HepG2 (cell line): ENCODE results near the gene INTS7. TPM values are rescaled to one million over a fixed set of nuclear protein-coding genes. Genes with fewer than 3 reads are reported as not detected.

Experiments
- ATAC-seq: fragments of 200-7000 bp; cut with Tn5 transposase; 3 replicates; pipeline ENCODE4 v1.9.1; 2020; ENCODE audit warnings: mild to moderate bottlenecking, moderate library complexity
- BruUV-seq: library from RNA; stranded (reverse); fragments of 400-500 nt; replicated peaks from 2 replicates; lab custom pipeline; 2021; lab: Mats Ljungman, UMichigan
- CTCF ChIA-PET: fragments of 300-600 bp; formaldehyde crosslinking; extraction: SDS; loops from one replicate; lab custom pipeline; 2021; ENCODE audit warnings: low total read pairs, inconsistent platforms, low intra/inter-chr PET ratio; lab: Yijun Ruan, JAX
- POLR2A ChIA-PET: fragments of 350-600 bp; sonication (Branson Sonifier 250); formaldehyde crosslinking; loops from one replicate; lab custom pipeline; 2020; ENCODE audit warnings: antibody characterized with exemption, inconsistent platforms; lab: Yijun Ruan, JAX
- DNase-seq: peaks from one replicate; pipeline ENCODE4 v3.0.0-alpha.2; 2015; ENCODE audit warnings: low spot score
- FAIRE-seq: peaks from 3 replicates; lab custom pipeline; 2011; peaks lifted over from hg19 to GRCh38; lab: Jason Lieb, UNC
- H2AFZ ChIP-seq: one replicate; pipeline ENCODE4 v1.6.1; 2011; ENCODE audit warnings: low read length, inconsistent platforms
- H3K27ac ChIP-seq: fragments of 300-600 bp; 3 replicates; pipeline ENCODE4 v1.8.0; 2011; ENCODE audit warnings: mixed run types, mild to moderate bottlenecking, mixed read lengths, low read length, inconsistent platforms; ENCODE audit not compliant: insufficient read depth; ENCODE audit errors: extremely low read length
- H3K27me3 ChIP-seq, 2 experiments: fragments of 200-600 bp in 1 of 2; 2 replicates in 1 of 2; 3 replicates in 1 of 2; pipeline versions ENCODE4 v1.6.0 to v1.8.0; 2011; ENCODE audit warnings: low read length in 2 of 2, mild to moderate bottlenecking in 2 of 2, moderate library complexity in 2 of 2, inconsistent platforms in 1 of 2; ENCODE audit not compliant: insufficient read depth in 2 of 2, control insufficient read depth in 1 of 2
- H3K36me3 ChIP-seq, 2 experiments: fragments of 200-600 bp in 1 of 2; replicated peaks in 1 of 2; 2 replicates in 1 of 2; 3 replicates in 1 of 2; pipeline versions ENCODE4 v1.5.1 to v1.8.0; 2011; ENCODE audit warnings: low read length in 2 of 2, inconsistent platforms in 1 of 2; ENCODE audit not compliant: insufficient read depth in 2 of 2, control insufficient read depth in 1 of 2
- H3K4me1 ChIP-seq: 2 replicates; pipeline ENCODE4 v1.5.1; 2012; ENCODE audit warnings: low read length, inconsistent platforms; ENCODE audit not compliant: insufficient read depth
- H3K4me2 ChIP-seq: 2 replicates; pipeline ENCODE4 v1.6.0; 2011; ENCODE audit warnings: low read depth, low read length, inconsistent platforms
- H3K4me3 ChIP-seq, 3 experiments: fragments of 200-600 bp in 1 of 3; sonication (generic), shearing (Covaris generic) in 1 of 3; replicated peaks in 1 of 3; 2 replicates each; pipeline ENCODE4 v1.5.1; 2011 to 2016; ENCODE audit warnings: low read length in 3 of 3, inconsistent platforms in 2 of 3, low read depth in 2 of 3, mild to moderate bottlenecking in 2 of 3, control low read depth in 1 of 3, mixed read lengths in 1 of 3; ENCODE audit not compliant: insufficient read depth in 1 of 3
- H3K79me2 ChIP-seq: one replicate; pipeline ENCODE4 v1.6.1; 2011; ENCODE audit warnings: low read length, inconsistent platforms; ENCODE audit not compliant: insufficient read depth
- H3K9ac ChIP-seq: 2 replicates; pipeline ENCODE4 v1.6.0; 2011; ENCODE audit warnings: mild to moderate bottlenecking, low read depth, low read length, inconsistent platforms; ENCODE audit not compliant: insufficient read depth
- H3K9me3 ChIP-seq: 2 replicates; pipeline ENCODE4 v1.5.1; 2012; ENCODE audit warnings: mild to moderate bottlenecking, low read length
- H4K20me1 ChIP-seq: 2 replicates; pipeline ENCODE4 v1.6.0; 2011; ENCODE audit warnings: inconsistent platforms, mild to moderate bottlenecking, low read length, moderate library complexity; ENCODE audit not compliant: insufficient read depth
- CEBPG ChIP-seq: IDR thresholded peaks from 2 replicates; pipeline ENCODE4 v1.6.1; 2016
- CHD4 ChIP-seq: fragments of 200-600 bp; sonication (generic); IDR thresholded peaks from 2 replicates; pipeline ENCODE4 v1.7.0; 2017; ENCODE audit warnings: mild to moderate bottlenecking, low read length, borderline replicate concordance
- FOXC1 ChIP-seq: sonication (generic); formaldehyde crosslinking; IDR thresholded peaks from 2 replicates; pipeline ENCODE4 v1.8.0; 2022; ENCODE audit warnings: mild to moderate bottlenecking, missing genetic modification reagents, borderline replicate concordance
- FOXJ3 ChIP-seq: sonication (generic); formaldehyde crosslinking; IDR thresholded peaks from 2 replicates; pipeline ENCODE4 v1.4.0; 2020; ENCODE audit warnings: missing genetic modification reagents, mild to moderate bottlenecking, borderline replicate concordance
- GATAD2A ChIP-seq: IDR thresholded peaks from 2 replicates; pipeline ENCODE4 v1.6.1; 2016
- KDM4B ChIP-seq: sonication (generic); formaldehyde crosslinking; IDR thresholded peaks from 2 replicates; pipeline ENCODE4 v1.4.0; 2020; ENCODE audit warnings: missing genetic modification reagents
- SOX6 ChIP-seq, 2 experiments: fragments of 450-650 bp in 1 of 2; sonication (generic) in 1 of 2; formaldehyde crosslinking in 1 of 2; IDR thresholded peaks; 2 replicates each; pipeline versions ENCODE4 v1.4.0 to v1.6.1; 2017 to 2020; ENCODE audit warnings: antibody characterized with exemption in 1 of 2, mild to moderate bottlenecking in 1 of 2, missing genetic modification reagents in 1 of 2
- TCF7 ChIP-seq: sonication (generic); IDR thresholded peaks from 2 replicates; pipeline ENCODE4 v1.6.1; 2016; ENCODE audit warnings: antibody characterized with exemption, low read depth
- ZNF121 ChIP-seq: sonication (generic); formaldehyde crosslinking; IDR thresholded peaks from 2 replicates; pipeline ENCODE4 v1.5.0; 2020; ENCODE audit warnings: mild to moderate bottlenecking, missing genetic modification reagents
- ZNF564 ChIP-seq: sonication (generic); formaldehyde crosslinking; IDR thresholded peaks from 2 replicates; pipeline ENCODE4 v1.8.1; 2023; ENCODE audit warnings: mild to moderate bottlenecking, missing genetic modification reagents
- ZNF644 ChIP-seq: IDR thresholded peaks from 2 replicates; pipeline ENCODE4 v1.6.1; 2016; ENCODE audit warnings: low read depth
- WGBS: methylation state at CpG from one replicate; pipeline ENCODE4 v1.1.6; 2017; ENCODE audit warnings: low lambda C conversion rate; 5-methylcytosine and 5-hydroxymethylcytosine counted together
- in situ Hi-C: cut with HindIII; loops from 2 replicates; pipeline ENCODE4 v1.10.0; 2017; ENCODE audit warnings: low pct_unique_long_range_greater_than_20kb; ENCODE audit not compliant: extremely low pct_ligation_motif_present
- intact Hi-C: fragments of 100-400 bp; cut with micrococcal nuclease; formaldehyde crosslinking; loops from one replicate; pipeline ENCODE4 v1.10.0; 2022; ENCODE audit not compliant: unreplicated experiment
- polyA plus RNA-seq, 8 experiments: library from polyadenylated mRNA; depleted of rRNA in 3 of 8; stranded (reverse) in 7 of 8; unstranded in 1 of 8; fragments of >200 nt; fragmentation: Illumina TruSeq in 4 of 8; extraction: Trizol in 4 of 8; gene quantifications; 2 replicates each; pipeline versions ENCODE4 v1.2.1 to v1.2.3, GENCODE V29; 2011 to 2016; ENCODE audit warnings: low read depth in 4 of 8, missing spikeins in 1 of 8, mixed read lengths in 1 of 8; ENCODE audit not compliant: insufficient read depth in 1 of 8
- total RNA-seq, 5 experiments: library from RNA; depleted of rRNA; stranded (reverse); fragments of >200 nt; fragmentation: Illumina TruSeq; extraction: Trizol; gene quantifications; 2 replicates each; pipeline ENCODE4 v1.2.3, GENCODE V29; 2016; ENCODE audit warnings: low read depth in 1 of 5
- TF ChIP-seq, protein P1 (sequence below), 2 experiments: fragments of 450-650 bp in 1 of 2; sonication (generic) in 1 of 2; formaldehyde crosslinking in 1 of 2; IDR thresholded peaks; 2 replicates each; pipeline versions ENCODE4 v1.6.1 to v1.8.0; 2016 to 2022; ENCODE audit warnings: antibody characterized with exemption in 1 of 2, mild to moderate bottlenecking in 1 of 2, missing genetic modification reagents in 1 of 2
- TF ChIP-seq, protein P2 (sequence below): IDR thresholded peaks from 2 replicates; pipeline ENCODE4 v1.6.1; 2012; ENCODE audit warnings: low read depth, low read length, improper control_type of control experiment

INTS7 gene
- total and polyA plus RNA-seq, 2 of the 13 experiments (the other 11 are each of a cell fraction or from before 2014, with no cell fraction given): 18.3 to 22.4 TPM

DNA sequence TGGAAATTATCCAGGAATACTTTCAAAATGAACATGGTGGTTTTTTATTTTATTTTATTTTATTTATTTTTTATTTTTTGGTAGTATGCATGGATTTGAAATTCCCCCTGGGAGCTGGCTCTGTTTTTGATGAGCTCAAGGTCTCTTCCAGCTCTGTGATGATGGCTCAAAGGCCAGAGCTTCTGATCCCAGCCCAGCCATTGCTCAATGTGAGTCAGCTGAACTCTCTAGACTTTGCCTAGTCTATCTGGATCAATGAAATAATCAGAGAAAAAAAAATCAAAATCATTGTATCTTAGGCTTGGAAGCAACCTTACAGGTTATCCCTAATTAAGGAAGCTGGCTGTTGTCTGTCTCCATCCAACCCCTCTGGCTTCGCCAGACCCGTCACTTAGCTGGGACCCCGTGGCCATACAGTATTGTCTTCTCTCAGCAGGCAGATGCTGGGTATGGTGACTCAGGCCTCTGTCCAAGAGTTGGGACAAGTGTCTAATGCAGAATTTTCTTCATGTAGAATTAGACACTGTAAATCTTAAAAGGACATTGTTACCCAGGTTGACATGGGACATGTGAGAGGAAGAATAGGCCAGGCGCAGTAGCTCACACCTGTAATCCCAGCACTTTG, 114.6 kb downstream of the INTS7 start:
- H3K79me2 ChIP-seq: no peaks in the 10 kb centered on the region
- peak overlapping the region in 2 of 3 experiments; percentile 28 to 42; a peak in 2 of 6 replicates for H3K4me3 ChIP-seq
- no peaks in the 10 kb centered on the region for H3K36me3 ChIP-seq
- intact Hi-C loops (no loop called here), in situ Hi-C loops (no loop called here)
- H3K27ac ChIP-seq: peak overlapping the region; percentile 78
- WGBS: 29% methylated on average over 4 of the region's 4 CpGs
- FAIRE-seq (peak; percentile 83), ATAC-seq (peak; percentile 91), DNase-seq (peak; percentile 77)
- BruUV-seq: no TSS peak
- H3K9ac ChIP-seq: 0 out of 2 replicates have a peak overlapping the region, but pooled peaks have one; percentile 37
- no peak overlapping the region for H2AFZ ChIP-seq
- ChIA-PET POLR2A (interaction anchor here (1.0 to 2.3 kb wide), 5 partner anchors 9 to 114 kb away, joined by 3 to 12 read pairs (median 5); partner anchors contain the start of genes DTL and INTS7), CTCF (no interaction called here)
- no peaks in the 10 kb centered on the region for H4K20me1 ChIP-seq
- H3K4me2 ChIP-seq: peak overlapping the region; percentile 78
- no peaks in the 10 kb centered on the region for H3K27me3 ChIP-seq
- peaks cover 72% of the 10 kb centered on the region for H3K4me1 ChIP-seq
- H3K9me3 ChIP-seq: no peaks in the 10 kb centered on the region
- peak; percentile 33; the same call in 1 of the 2 replicates for TF ChIP-seq FOXJ3 (CRISPR knock-in tag)
- TF ChIP-seq ZNF121 (CRISPR knock-in tag): no peak
- TF ChIP-seq CEBPG: peak; percentile 92
- TF ChIP-seq FOXC1 (CRISPR knock-in tag): no peak
- no peak for TF ChIP-seq KDM4B (CRISPR knock-in tag)
- TF ChIP-seq ZNF564 (CRISPR knock-in tag): 0 out of 2 replicates have a peak, but pooled peaks have one; percentile 10
- peak; percentile 45; the same call in 1 of the 2 replicates for TF ChIP-seq TCF7
- TF ChIP-seq ZNF644: peak; percentile 79
- TF ChIP-seq, protein P1, sequence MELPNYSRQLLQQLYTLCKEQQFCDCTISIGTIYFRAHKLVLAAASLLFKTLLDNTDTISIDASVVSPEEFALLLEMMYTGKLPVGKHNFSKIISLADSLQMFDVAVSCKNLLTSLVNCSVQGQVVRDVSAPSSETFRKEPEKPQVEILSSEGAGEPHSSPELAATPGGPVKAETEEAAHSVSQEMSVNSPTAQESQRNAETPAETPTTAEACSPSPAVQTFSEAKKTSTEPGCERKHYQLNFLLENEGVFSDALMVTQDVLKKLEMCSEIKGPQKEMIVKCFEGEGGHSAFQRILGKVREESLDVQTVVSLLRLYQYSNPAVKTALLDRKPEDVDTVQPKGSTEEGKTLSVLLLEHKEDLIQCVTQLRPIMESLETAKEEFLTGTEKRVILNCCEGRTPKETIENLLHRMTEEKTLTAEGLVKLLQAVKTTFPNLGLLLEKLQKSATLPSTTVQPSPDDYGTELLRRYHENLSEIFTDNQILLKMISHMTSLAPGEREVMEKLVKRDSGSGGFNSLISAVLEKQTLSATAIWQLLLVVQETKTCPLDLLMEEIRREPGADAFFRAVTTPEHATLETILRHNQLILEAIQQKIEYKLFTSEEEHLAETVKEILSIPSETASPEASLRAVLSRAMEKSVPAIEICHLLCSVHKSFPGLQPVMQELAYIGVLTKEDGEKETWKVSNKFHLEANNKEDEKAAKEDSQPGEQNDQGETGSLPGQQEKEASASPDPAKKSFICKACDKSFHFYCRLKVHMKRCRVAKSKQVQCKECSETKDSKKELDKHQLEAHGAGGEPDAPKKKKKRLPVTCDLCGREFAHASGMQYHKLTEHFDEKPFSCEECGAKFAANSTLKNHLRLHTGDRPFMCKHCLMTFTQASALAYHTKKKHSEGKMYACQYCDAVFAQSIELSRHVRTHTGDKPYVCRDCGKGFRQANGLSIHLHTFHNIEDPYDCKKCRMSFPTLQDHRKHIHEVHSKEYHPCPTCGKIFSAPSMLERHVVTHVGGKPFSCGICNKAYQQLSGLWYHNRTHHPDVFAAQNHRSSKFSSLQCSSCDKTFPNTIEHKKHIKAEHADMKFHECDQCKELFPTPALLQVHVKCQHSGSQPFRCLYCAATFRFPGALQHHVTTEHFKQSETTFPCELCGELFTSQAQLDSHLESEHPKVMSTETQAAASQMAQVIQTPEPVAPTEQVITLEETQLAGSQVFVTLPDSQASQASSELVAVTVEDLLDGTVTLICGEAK (IDR thresholded peaks at IDR 0.05): no peak
- TF ChIP-seq, protein P1 (CRISPR knock-in tag; IDR thresholded peaks at IDR 0.05): peak; percentile 45; the same call in 1 of the 2 replicates
- TF ChIP-seq GATAD2A (CRISPR knock-in tag): peak; percentile 42; the same call in 1 of the 2 replicates
- TF ChIP-seq CHD4: peak; percentile 81; the same call in 1 of the 2 replicates
- TF ChIP-seq, protein P2, sequence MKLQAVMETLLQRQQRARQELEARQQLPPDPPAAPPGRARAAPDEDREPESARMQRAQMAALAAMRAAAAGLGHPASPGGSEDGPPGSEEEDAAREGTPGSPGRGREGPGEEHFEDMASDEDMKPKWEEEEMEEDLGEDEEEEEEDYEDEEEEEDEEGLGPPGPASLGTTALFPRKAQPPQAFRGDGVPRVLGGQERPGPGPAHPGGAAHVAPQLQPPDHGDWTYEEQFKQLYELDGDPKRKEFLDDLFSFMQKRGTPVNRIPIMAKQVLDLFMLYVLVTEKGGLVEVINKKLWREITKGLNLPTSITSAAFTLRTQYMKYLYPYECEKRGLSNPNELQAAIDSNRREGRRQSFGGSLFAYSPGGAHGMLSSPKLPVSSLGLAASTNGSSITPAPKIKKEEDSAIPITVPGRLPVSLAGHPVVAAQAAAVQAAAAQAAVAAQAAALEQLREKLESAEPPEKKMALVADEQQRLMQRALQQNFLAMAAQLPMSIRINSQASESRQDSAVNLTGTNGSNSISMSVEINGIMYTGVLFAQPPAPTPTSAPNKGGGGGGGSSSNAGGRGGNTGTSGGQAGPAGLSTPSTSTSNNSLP: peak; percentile 92
- TF ChIP-seq SOX6 (IDR thresholded peaks at IDR 0.05): no peak
- TF ChIP-seq SOX6 (CRISPR knock-in tag; IDR thresholded peaks at IDR 0.05): peak; percentile 61
